HepG2 (cell line): Measurements from ENCODE around the gene UBE2L6. TPM values are rescaled to one million over a fixed set of nuclear protein-coding genes. Genes with fewer than 3 reads are reported as not detected.

Source experiments
- ATAC-seq: fragments of 200-7000 bp; cut with Tn5 transposase; 3 replicates; pipeline ENCODE4 v1.9.1; 2020; ENCODE audit warnings: mild to moderate bottlenecking, moderate library complexity
- BruUV-seq: library from RNA; stranded (reverse); fragments of 400-500 nt; replicated peaks from 2 replicates; lab custom pipeline; 2021; lab: Mats Ljungman, UMichigan
- CTCF ChIA-PET: fragments of 300-600 bp; formaldehyde crosslinking; extraction: SDS; loops from one replicate; lab custom pipeline; 2021; ENCODE audit warnings: low total read pairs, inconsistent platforms, low intra/inter-chr PET ratio; lab: Yijun Ruan, JAX
- POLR2A ChIA-PET: fragments of 350-600 bp; sonication (Branson Sonifier 250); formaldehyde crosslinking; loops from one replicate; lab custom pipeline; 2020; ENCODE audit warnings: antibody characterized with exemption, inconsistent platforms; lab: Yijun Ruan, JAX
- DNase-seq: peaks from one replicate; pipeline ENCODE4 v3.0.0-alpha.2; 2015; ENCODE audit warnings: low spot score
- FAIRE-seq: peaks from 3 replicates; lab custom pipeline; 2011; peaks lifted over from hg19 to GRCh38; lab: Jason Lieb, UNC
- H2AFZ ChIP-seq: one replicate; pipeline ENCODE4 v1.6.1; 2011; ENCODE audit warnings: low read length, inconsistent platforms
- H3K27ac ChIP-seq: fragments of 300-600 bp; 3 replicates; pipeline ENCODE4 v1.8.0; 2011; ENCODE audit warnings: mixed run types, mild to moderate bottlenecking, mixed read lengths, low read length, inconsistent platforms; ENCODE audit not compliant: insufficient read depth; ENCODE audit errors: extremely low read length
- H3K27me3 ChIP-seq, 2 experiments: fragments of 200-600 bp in 1 of 2; 2 replicates in 1 of 2; 3 replicates in 1 of 2; pipeline versions ENCODE4 v1.6.0 to v1.8.0; 2011; ENCODE audit warnings: low read length in 2 of 2, mild to moderate bottlenecking in 2 of 2, moderate library complexity in 2 of 2, inconsistent platforms in 1 of 2; ENCODE audit not compliant: insufficient read depth in 2 of 2, control insufficient read depth in 1 of 2
- H3K36me3 ChIP-seq, 2 experiments: fragments of 200-600 bp in 1 of 2; replicated peaks in 1 of 2; 2 replicates in 1 of 2; 3 replicates in 1 of 2; pipeline versions ENCODE4 v1.5.1 to v1.8.0; 2011; ENCODE audit warnings: low read length in 2 of 2, inconsistent platforms in 1 of 2; ENCODE audit not compliant: insufficient read depth in 2 of 2, control insufficient read depth in 1 of 2
- H3K4me1 ChIP-seq: 2 replicates; pipeline ENCODE4 v1.5.1; 2012; ENCODE audit warnings: low read length, inconsistent platforms; ENCODE audit not compliant: insufficient read depth
- H3K4me2 ChIP-seq: 2 replicates; pipeline ENCODE4 v1.6.0; 2011; ENCODE audit warnings: low read depth, low read length, inconsistent platforms
- H3K4me3 ChIP-seq, 3 experiments: fragments of 200-600 bp in 1 of 3; sonication (generic), shearing (Covaris generic) in 1 of 3; replicated peaks in 1 of 3; 2 replicates each; pipeline ENCODE4 v1.5.1; 2011 to 2016; ENCODE audit warnings: low read length in 3 of 3, inconsistent platforms in 2 of 3, low read depth in 2 of 3, mild to moderate bottlenecking in 2 of 3, control low read depth in 1 of 3, mixed read lengths in 1 of 3; ENCODE audit not compliant: insufficient read depth in 1 of 3
- H3K79me2 ChIP-seq: one replicate; pipeline ENCODE4 v1.6.1; 2011; ENCODE audit warnings: low read length, inconsistent platforms; ENCODE audit not compliant: insufficient read depth
- H3K9ac ChIP-seq: 2 replicates; pipeline ENCODE4 v1.6.0; 2011; ENCODE audit warnings: mild to moderate bottlenecking, low read depth, low read length, inconsistent platforms; ENCODE audit not compliant: insufficient read depth
- H3K9me3 ChIP-seq: 2 replicates; pipeline ENCODE4 v1.5.1; 2012; ENCODE audit warnings: mild to moderate bottlenecking, low read length
- H4K20me1 ChIP-seq: 2 replicates; pipeline ENCODE4 v1.6.0; 2011; ENCODE audit warnings: inconsistent platforms, mild to moderate bottlenecking, low read length, moderate library complexity; ENCODE audit not compliant: insufficient read depth
- HMGA1 ChIP-seq: sonication (generic); formaldehyde crosslinking; conservative IDR thresholded peaks from 2 replicates; pipeline ENCODE4 v1.4.0; 2020; ENCODE audit warnings: missing genetic modification reagents
- PRMT3 ChIP-seq: sonication (generic); formaldehyde crosslinking; IDR thresholded peaks from 2 replicates; pipeline ENCODE4 v1.8.1; 2022; ENCODE audit warnings: low read depth, mild to moderate bottlenecking, moderate library complexity, missing genetic modification reagents, borderline replicate concordance
- ZNF564 ChIP-seq: sonication (generic); formaldehyde crosslinking; IDR thresholded peaks from 2 replicates; pipeline ENCODE4 v1.8.1; 2023; ENCODE audit warnings: mild to moderate bottlenecking, missing genetic modification reagents
- ZNF629 ChIP-seq: sonication (generic); formaldehyde crosslinking; conservative IDR thresholded peaks from 2 replicates; pipeline ENCODE4 v1.5.0; 2020; ENCODE audit warnings: missing genetic modification reagents
- ZNF7 ChIP-seq: IDR thresholded peaks from 2 replicates; pipeline ENCODE4 v1.6.1; 2016; ENCODE audit warnings: missing biosample characterization, missing genetic modification reagents
- ZNF737 ChIP-seq: sonication (generic); formaldehyde crosslinking; IDR thresholded peaks from 2 replicates; pipeline ENCODE4 v1.5.0; 2020; ENCODE audit warnings: missing genetic modification reagents, mild to moderate bottlenecking, borderline replicate concordance
- ZNF75D ChIP-seq: sonication (generic); formaldehyde crosslinking; IDR thresholded peaks from 2 replicates; pipeline ENCODE4 v1.8.1; 2023; ENCODE audit warnings: missing genetic modification reagents, mild to moderate bottlenecking, borderline replicate concordance
- WGBS: methylation state at CpG from one replicate; pipeline ENCODE4 v1.1.6; 2017; ENCODE audit warnings: low lambda C conversion rate; 5-methylcytosine and 5-hydroxymethylcytosine counted together
- in situ Hi-C: cut with HindIII; loops from 2 replicates; pipeline ENCODE4 v1.10.0; 2017; ENCODE audit warnings: low pct_unique_long_range_greater_than_20kb; ENCODE audit not compliant: extremely low pct_ligation_motif_present
- intact Hi-C: fragments of 100-400 bp; cut with micrococcal nuclease; formaldehyde crosslinking; loops from one replicate; pipeline ENCODE4 v1.10.0; 2022; ENCODE audit not compliant: unreplicated experiment
- polyA plus RNA-seq, 8 experiments: library from polyadenylated mRNA; depleted of rRNA in 3 of 8; stranded (reverse) in 7 of 8; unstranded in 1 of 8; fragments of >200 nt; fragmentation: Illumina TruSeq in 4 of 8; extraction: Trizol in 4 of 8; gene quantifications; 2 replicates each; pipeline versions ENCODE4 v1.2.1 to v1.2.3, GENCODE V29; 2011 to 2016; ENCODE audit warnings: low read depth in 4 of 8, missing spikeins in 1 of 8, mixed read lengths in 1 of 8; ENCODE audit not compliant: insufficient read depth in 1 of 8
- total RNA-seq, 5 experiments: library from RNA; depleted of rRNA; stranded (reverse); fragments of >200 nt; fragmentation: Illumina TruSeq; extraction: Trizol; gene quantifications; 2 replicates each; pipeline ENCODE4 v1.2.3, GENCODE V29; 2016; ENCODE audit warnings: low read depth in 1 of 5
- TF ChIP-seq, protein P1 (sequence below): sonication (generic); formaldehyde crosslinking; IDR thresholded peaks from 2 replicates; pipeline ENCODE4 v1.9.0; 2022; ENCODE audit warnings: missing genetic modification reagents, mild to moderate bottlenecking, borderline replicate concordance
- TF ChIP-seq, protein P2 (sequence below): sonication (generic); formaldehyde crosslinking; IDR thresholded peaks from 2 replicates; pipeline ENCODE4 v1.5.1; 2020; ENCODE audit warnings: mild to moderate bottlenecking, missing genetic modification reagents

Gene UBE2L6
- total and polyA plus RNA-seq, 2 of the 13 experiments (the other 11 are each of a cell fraction or from before 2014, with no cell fraction given): 30.3 to 30.4 TPM

DNA sequence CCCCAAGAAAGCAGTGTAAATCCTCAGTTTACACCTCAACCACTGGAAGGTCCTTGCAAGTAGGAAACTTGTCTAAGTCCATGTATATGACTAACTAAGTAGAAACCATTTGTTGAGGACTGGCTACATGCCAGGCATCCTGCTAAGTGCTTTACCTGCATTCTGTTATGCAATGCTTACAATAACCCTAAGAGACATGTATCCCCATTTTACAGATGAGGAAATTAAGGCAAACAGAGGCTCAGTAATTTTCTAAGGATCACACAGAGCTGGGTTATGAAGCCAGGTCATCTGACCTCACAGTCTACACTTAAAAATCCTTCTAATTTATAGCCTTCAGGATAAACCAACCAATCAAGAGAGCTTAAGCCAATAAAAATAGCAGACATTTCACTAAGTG, 38.5 kb downstream of the UBE2L6 start:
- BruUV-seq: no TSS peak
- Histone ChIP-seq H3K36me3 (peaks cover 0 to 5% of the 10 kb centered on the region in 2 experiments; a peak in 1 of 5 replicates), H3K4me2 (no peak overlapping the region; the same call in 1 of the 2 replicates), H3K27me3 (peaks cover 0 to 5% of the 10 kb centered on the region in 2 experiments; a peak in 1 of 5 replicates), H3K4me1 (peaks cover 42% of the 10 kb centered on the region), H3K27ac (no peak overlapping the region), H3K4me3 (no peak overlapping the region), H3K9ac (no peak overlapping the region), H3K79me2 (peaks cover 13% of the 10 kb centered on the region), H2AFZ (no peak overlapping the region), H3K9me3 (no peaks in the 10 kb centered on the region), H4K20me1 (no peaks in the 10 kb centered on the region)
- peak; percentile 82 for TF ChIP-seq ZNF629 (CRISPR knock-in tag)
- TF ChIP-seq ZNF737 (CRISPR knock-in tag): no peak
- intact Hi-C loops (no loop called here), in situ Hi-C loops (loop anchor here (5.0 kb wide), 1 partner anchor 37 kb away; no protein-coding TSS in a partner anchor)
- no peak for FAIRE-seq
- POLR2A ChIA-PET: interaction anchor here (1.4 to 5.2 kb wide), 2 partner anchors 14 to 36 kb away, joined by 6 to 42 read pairs; partner anchors contain the start of gene SLC43A1
- no peak for DNase-seq
- ATAC-seq: no peak
- CTCF ChIA-PET: interaction anchor here (0.9 kb wide), 1 partner anchor 72 kb away, joined by 3 read pairs; no protein-coding TSS in a partner anchor

DNA sequence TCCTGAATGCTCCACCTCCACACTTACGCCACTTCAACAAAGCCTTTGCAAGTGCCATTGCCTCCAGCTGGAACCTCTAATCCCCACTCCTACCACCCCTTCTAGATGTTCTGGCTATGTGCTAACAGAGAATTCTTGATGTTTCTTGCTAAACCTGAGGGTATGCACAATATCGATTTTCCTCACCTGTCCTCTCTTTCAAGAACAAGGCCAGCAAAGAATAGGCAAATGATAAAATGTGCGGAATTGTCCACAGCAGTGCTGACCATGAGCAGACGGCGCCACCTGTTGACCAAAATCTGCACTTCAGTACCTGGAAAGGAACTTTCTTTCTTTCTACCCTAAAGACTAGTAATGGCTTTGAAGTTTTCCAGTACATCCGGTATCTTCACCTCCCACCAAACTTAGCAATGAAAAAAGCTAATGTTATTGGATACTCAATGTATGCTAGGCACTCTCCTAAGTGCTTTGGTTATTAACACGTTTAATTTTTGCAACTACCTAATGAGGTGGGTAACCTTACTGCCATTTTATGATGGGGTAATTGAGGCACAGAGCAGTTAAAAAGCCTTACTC, 40.3 kb downstream of the UBE2L6 start:
- WGBS: 19% methylated on average over 7 of the region's 7 CpGs
- H3K27me3 ChIP-seq: peaks cover 0 to 5% of the 10 kb centered on the region in 2 experiments; a peak in 1 of 5 replicates
- ChIA-PET POLR2A (interaction anchor here (1.0 to 5.2 kb wide), 7 partner anchors 12 to 69 kb away, joined by 3 to 42 read pairs (median 9); partner anchors contain the start of genes RTN4RL2 and SLC43A1), CTCF (interaction anchor here (1.1 to 3.0 kb wide), 5 partner anchors 20 to 182 kb away, joined by 3 to 101 read pairs (median 7); partner anchors contain the start of gene RTN4RL2)
- in situ Hi-C loops: loop anchor here (5.0 kb wide), 1 partner anchor 35 kb away; no protein-coding TSS in a partner anchor
- no peak overlapping the region for H2AFZ ChIP-seq
- peak; percentile 94 for FAIRE-seq
- BruUV-seq: no TSS peak
- H3K27ac ChIP-seq: no peak overlapping the region
- no peak overlapping the region for H3K4me3 ChIP-seq
- peak; percentile 64 for DNase-seq
- H3K9me3 ChIP-seq: no peaks in the 10 kb centered on the region
- peaks cover 39% of the 10 kb centered on the region for H3K4me1 ChIP-seq
- H3K9ac ChIP-seq: 0 out of 2 replicates have a peak overlapping the region, but pooled peaks have one; percentile 16
- H3K79me2 ChIP-seq: peaks cover 13% of the 10 kb centered on the region
- intact Hi-C loops: loop anchor here (1.0 kb wide), 4 partner anchors 34 to 182 kb away; no protein-coding TSS in a partner anchor
- no peaks in the 10 kb centered on the region for H4K20me1 ChIP-seq
- H3K36me3 ChIP-seq: peaks cover 0 to 5% of the 10 kb centered on the region in 2 experiments; a peak in 1 of 5 replicates
- ATAC-seq: peak; percentile 32
- H3K4me2 ChIP-seq: no peak overlapping the region
- TF ChIP-seq, protein P1, sequence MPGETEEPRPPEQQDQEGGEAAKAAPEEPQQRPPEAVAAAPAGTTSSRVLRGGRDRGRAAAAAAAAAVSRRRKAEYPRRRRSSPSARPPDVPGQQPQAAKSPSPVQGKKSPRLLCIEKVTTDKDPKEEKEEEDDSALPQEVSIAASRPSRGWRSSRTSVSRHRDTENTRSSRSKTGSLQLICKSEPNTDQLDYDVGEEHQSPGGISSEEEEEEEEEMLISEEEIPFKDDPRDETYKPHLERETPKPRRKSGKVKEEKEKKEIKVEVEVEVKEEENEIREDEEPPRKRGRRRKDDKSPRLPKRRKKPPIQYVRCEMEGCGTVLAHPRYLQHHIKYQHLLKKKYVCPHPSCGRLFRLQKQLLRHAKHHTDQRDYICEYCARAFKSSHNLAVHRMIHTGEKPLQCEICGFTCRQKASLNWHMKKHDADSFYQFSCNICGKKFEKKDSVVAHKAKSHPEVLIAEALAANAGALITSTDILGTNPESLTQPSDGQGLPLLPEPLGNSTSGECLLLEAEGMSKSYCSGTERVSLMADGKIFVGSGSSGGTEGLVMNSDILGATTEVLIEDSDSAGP: no peak
- TF ChIP-seq HMGA1 (CRISPR knock-in tag): no peak
- TF ChIP-seq ZNF75D (CRISPR knock-in tag): no peak
- no peak for TF ChIP-seq ZNF564 (CRISPR knock-in tag)
- TF ChIP-seq, protein P2, sequence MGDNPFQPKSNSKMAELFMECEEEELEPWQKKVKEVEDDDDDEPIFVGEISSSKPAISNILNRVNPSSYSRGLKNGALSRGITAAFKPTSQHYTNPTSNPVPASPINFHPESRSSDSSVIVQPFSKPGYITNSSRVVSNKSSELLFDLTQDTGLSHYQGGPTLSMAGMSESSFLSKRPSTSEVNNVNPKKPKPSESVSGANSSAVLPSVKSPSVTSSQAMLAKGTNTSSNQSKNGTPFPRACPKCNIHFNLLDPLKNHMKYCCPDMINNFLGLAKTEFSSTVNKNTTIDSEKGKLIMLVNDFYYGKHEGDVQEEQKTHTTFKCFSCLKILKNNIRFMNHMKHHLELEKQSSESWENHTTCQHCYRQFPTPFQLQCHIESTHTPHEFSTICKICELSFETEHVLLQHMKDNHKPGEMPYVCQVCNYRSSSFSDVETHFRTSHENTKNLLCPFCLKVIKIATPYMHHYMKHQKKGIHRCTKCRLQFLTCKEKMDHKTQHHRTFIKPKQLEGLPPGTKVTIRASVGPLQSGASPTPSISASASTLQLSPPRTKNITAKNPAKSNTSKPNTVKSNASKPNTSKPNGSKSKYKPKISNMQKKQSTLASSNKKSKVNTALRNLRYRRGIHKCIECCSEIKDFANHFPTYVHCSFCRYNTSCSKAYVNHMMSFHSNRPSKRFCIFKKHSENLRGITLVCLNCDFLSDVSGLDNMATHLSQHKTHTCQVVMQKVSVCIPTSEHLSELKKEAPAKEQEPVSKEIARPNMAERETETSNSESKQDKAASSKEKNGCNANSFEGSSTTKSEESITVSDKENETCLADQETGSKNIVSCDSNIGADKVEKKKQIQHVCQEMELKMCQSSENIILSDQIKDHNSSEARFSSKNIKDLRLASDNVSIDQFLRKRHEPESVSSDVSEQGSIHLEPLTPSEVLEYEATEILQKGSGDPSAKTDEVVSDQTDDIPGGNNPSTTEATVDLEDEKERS: no peak
- no peak for TF ChIP-seq ZNF7
- TF ChIP-seq PRMT3 (CRISPR knock-in tag): no peak
